Renal pelvis (tissue), 4 donors: Measurements from ENCODE around the gene ALLC. TPM values are rescaled to one million over a fixed set of nuclear protein-coding genes. Genes with fewer than 3 reads are reported as not detected.

Experiments
- DNase-seq: peaks from one replicate; pipeline ENCODE4 v3.0.0-alpha.2; 2013
- polyA plus RNA-seq, 3 donors: library from polyadenylated mRNA; unstranded; fragments of 120-200 nt; gene quantifications; one replicate each; pipeline ENCODE4 v1.2.1, GENCODE V29; 2013; ENCODE audit not compliant: insufficient read length in 3 of 3

ALLC gene
- polyA plus RNA-seq, 3 donors, result not detected

GRCh38 chr2:3747032-3747654, 89.1 kb downstream of the ALLC start:
- DNase-seq, result no peak

DNA sequence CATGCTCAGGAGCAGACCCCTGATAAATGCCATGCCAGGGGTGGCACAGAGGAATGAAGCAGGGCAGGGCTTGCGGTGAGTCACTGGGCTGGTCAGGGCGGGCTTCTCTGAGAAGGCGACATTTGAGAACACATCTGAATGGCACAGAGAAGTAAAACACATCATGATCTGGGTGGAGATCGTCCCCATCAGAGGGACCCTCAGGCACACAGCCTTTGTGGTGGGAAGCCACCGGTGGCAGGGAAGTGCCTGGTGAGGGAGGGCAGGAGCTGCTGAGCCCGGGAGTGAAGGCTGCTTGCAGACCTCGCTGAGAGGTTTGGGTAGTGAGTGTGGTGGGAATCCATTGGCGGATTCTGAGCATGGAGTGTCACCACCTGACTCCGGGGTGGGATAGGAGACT, 89.8 kb downstream of the ALLC start:
- DNase-seq, result no peak

DNA sequence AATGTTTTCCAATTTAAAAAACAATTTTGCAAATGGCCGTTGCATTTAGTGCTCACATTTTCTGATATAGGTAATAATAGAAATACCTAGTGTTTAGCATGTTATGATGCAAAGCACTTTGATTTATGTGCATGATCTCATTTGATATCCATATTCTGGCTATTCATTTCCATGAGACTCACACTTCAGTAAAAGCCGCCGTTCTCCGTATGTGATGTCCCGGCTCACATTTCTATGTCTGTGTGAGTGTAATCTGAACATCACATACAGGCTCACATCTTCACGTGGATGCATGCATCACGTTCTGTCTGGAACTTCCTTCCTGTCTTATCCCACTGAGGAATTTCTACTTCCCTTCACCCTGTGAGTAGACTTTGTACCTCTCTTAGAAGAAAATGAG, 91.2 kb downstream of the ALLC start:
- DNase-seq, result no peak

- no peak for DNase-seq
Measured at GRCh38 chr2:3751251-3751650, 93.3 kb downstream of the ALLC start.

- DNase-seq, result no peak
Measured at GRCh38 chr2:3751806-3752205, 93.8 kb downstream of the ALLC start.

Other genes with a start within 250 kb of the ALLC start
- 10 to 100 TPM; 70.3 to 77.0 (median 76.4) TPM for gene ADI1, start 138.7 kb upstream of the ALLC start, polyA plus RNA-seq
- 10 to 100 TPM; 18.6 to 20.6 (median 19.8) TPM for gene RNASEH1, start 99.9 kb upstream of the ALLC start, polyA plus RNA-seq
- 1,000 to 10,000 TPM; 1,593 to 1,802 (median 1,659) TPM for gene RPS7, start 82.9 kb upstream of the ALLC start, polyA plus RNA-seq
- 1 to 10 TPM; 2.4 to 6.5 (median 2.7) TPM for gene COLEC11, start 63.1 kb upstream of the ALLC start, polyA plus RNA-seq
- gene DCDC2C, start 45.4 kb downstream of the ALLC start, polyA plus RNA-seq, result under 1 TPM in 1 of 3 donors, not detected in 2; 0.50 TPM